GM21528 (cell line): ENCODE results near the gene BFSP1.
A peak's percentile ranks its signal among the peaks of the same experiment; 100 is the strongest.

Source experiments
- ATAC-seq: cut with Tn5 transposase; IDR thresholded peaks from one replicate; pipeline ENCODE4 v1.9.1; 2021; ENCODE audit warnings: mild to moderate bottlenecking, moderate library complexity; ENCODE audit not compliant: unreplicated experiment, low FRiP score

BFSP1 gene

GRCh38 chr20:17530716-17531664, at the start of gene BFSP1:
TSS of gene BFSP1 (minus strand) at chr20:17531379. CDS start at chr20:17531329, 50 bp downstream.
- no peak for ATAC-seq

GRCh38 chr20:17580895-17581294, 49.7 kb upstream of the BFSP1 start:
- ATAC-seq = no peak

- ATAC-seq = no peak
These were observed 48.3 kb upstream of the BFSP1 start for GRCh38 chr20:17579369-17580039.

GRCh38 chr20:17576215-17576614, 45.0 kb upstream of the BFSP1 start:
- no peak for ATAC-seq

GRCh38 chr20:17573463-17573862, 42.3 kb upstream of the BFSP1 start:
- ATAC-seq = no peak

- no peak for ATAC-seq
These were observed 41.0 kb upstream of the BFSP1 start for GRCh38 chr20:17572034-17572638.

GRCh38 chr20:17571153-17571527, 40.0 kb upstream of the BFSP1 start:
- no peak for ATAC-seq

GRCh38 chr20:17570347-17571152, 39.4 kb upstream of the BFSP1 start:
- peak; percentile 42 for ATAC-seq

GRCh38 chr20:17569616-17570346, 38.6 kb upstream of the BFSP1 start, which contains the start of gene DSTN:
TSS of gene DSTN (plus strand) at chr20:17570075. CDS start at chr20:17570209, 134 bp downstream.
- peak; percentile 95 for ATAC-seq

- no peak for ATAC-seq
These were observed 37.9 kb upstream of the BFSP1 start for GRCh38 chr20:17568972-17569521.

GRCh38 chr20:17568045-17568788, 37.0 kb upstream of the BFSP1 start:
- no peak for ATAC-seq

- no peak for ATAC-seq
These were observed 35.2 kb upstream of the BFSP1 start for GRCh38 chr20:17566345-17566744.

GRCh38 chr20:17565169-17565845, 34.1 kb upstream of the BFSP1 start:
- no peak for ATAC-seq

GRCh38 chr20:17562804-17563305, 31.7 kb upstream of the BFSP1 start:
- no peak for ATAC-seq

- no peak for ATAC-seq
These were observed 29.3 kb upstream of the BFSP1 start for GRCh38 chr20:17560344-17561074.

GRCh38 chr20:17559338-17559737, 28.2 kb upstream of the BFSP1 start:
- ATAC-seq = no peak

- no peak for ATAC-seq
These were observed 27.7 kb upstream of the BFSP1 start for GRCh38 chr20:17558941-17559304.
